Stimulated activated CD4-positive, alpha-beta T cell treated with anti-CD3 and anti-CD28 coated beads, Interleukin-15, amount 100 ng/mL, for 1 hour (primary cell): Measurements from ENCODE around the gene CNPY2.

Experiments used
- DNase-seq, 2 donors: peaks; one replicate each; pipeline ENCODE4 v3.0.0-alpha.2; 2020; ENCODE audit warnings: low read depth in 1 of 2, low spot score in 1 of 2

Gene CNPY2

DNA sequence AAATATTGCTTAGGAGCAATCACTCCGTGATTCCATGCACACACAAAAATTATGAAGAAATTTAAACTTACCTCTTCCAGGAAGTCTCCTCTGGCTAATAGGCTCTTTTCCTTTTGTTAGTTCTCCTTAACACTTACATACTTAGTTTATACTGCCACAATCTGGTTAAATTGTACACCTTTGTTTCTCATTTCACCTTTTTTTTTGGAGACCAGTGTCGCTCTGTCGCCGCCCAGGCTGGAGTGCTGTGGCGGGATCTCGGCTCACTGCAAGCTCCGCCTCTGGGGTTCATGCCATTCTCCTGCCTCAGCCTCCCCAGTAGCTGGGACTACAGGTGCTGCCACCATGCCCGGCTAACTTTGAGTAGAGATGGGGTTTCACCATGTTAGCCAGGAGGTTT, 55.4 kb downstream of the CNPY2 start:
- no peak for DNase-seq
